ENCODE results near the gene LRRIQ4.

LRRIQ4 gene

GRCh38 chr3:169812332-169813235, at the start of gene LRRIQ4, which contains the start of gene LRRC34:
LRRIQ4 (plus strand) TSS chr3:169812870; CDS start chr3:169821922, 9,052 bp downstream.
LRRC34 (minus strand) TSS chr3:169812904; CDS start chr3:169812548, 356 bp downstream.
- peaks cover 6% of the 10 kb centered on the region; the same call in 1 of the 2 replicates for H3K4me1 ChIP-seq (ENCODE audit: low read length)
- TF ChIP-seq, protein P1, sequence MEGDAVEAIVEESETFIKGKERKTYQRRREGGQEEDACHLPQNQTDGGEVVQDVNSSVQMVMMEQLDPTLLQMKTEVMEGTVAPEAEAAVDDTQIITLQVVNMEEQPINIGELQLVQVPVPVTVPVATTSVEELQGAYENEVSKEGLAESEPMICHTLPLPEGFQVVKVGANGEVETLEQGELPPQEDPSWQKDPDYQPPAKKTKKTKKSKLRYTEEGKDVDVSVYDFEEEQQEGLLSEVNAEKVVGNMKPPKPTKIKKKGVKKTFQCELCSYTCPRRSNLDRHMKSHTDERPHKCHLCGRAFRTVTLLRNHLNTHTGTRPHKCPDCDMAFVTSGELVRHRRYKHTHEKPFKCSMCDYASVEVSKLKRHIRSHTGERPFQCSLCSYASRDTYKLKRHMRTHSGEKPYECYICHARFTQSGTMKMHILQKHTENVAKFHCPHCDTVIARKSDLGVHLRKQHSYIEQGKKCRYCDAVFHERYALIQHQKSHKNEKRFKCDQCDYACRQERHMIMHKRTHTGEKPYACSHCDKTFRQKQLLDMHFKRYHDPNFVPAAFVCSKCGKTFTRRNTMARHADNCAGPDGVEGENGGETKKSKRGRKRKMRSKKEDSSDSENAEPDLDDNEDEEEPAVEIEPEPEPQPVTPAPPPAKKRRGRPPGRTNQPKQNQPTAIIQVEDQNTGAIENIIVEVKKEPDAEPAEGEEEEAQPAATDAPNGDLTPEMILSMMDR (IDR thresholded peaks at IDR 0.05; ENCODE audit: low read depth, low read length) = no peak
- TF ChIP-seq EZH2phosphoT487 (IDR thresholded peaks at IDR 0.05; ENCODE audit: low read depth) = no peak

DNA sequence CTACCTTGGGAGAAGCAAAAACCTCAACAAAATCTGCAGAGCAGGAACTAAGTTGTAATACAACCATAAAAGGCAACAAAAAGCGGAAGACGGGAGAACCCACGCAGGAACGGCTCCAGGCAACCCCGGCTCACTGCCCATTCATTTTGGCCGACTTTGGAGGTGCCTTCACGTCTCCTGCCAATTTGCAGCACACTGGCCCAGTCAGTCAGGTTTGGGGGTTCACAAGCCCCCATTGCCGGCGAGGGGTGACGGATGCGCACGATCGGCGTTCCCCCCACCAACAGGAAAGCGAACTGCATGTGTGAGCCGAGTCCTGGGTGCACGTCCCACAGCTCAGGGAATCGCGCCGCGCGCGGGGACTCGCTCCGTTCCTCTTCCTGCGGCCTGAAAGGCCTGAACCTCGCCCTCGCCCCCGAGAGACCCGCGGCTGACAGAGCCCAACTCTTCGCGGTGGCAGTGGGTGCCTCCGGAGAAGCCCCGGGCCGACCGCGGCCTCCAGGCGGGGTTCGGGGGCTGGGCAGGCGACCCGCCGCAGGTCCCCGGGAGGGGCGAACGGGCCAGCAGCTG, 48.3 kb upstream of the LRRIQ4 start:
- Histone ChIP-seq H3K9ac (ENCODE audit: low read length) (peak overlapping the region; percentile 87), H4K20me1 (ENCODE audit: insufficient read depth, low read length) (no peaks in the 10 kb centered on the region), H3K79me2 (ENCODE audit: low read length) (no peaks in the 10 kb centered on the region), H3K9me3 (ENCODE audit: insufficient read depth, low read length) (0 out of 2 replicates have a peak, but pooled peaks cover 4% of the 10 kb centered on the region), H3K36me3 (replicated peaks; ENCODE audit: low read depth, low read length) (no peaks in the 10 kb centered on the region), H3K27ac (ENCODE audit: low read length) (peak overlapping the region; percentile 78), H2AFZ (ENCODE audit: low read depth, low read length) (peak overlapping the region; percentile 47; the same call in 1 of the 2 replicates), H3K27me3 (ENCODE audit: low read depth, low read length) (no peaks in the 10 kb centered on the region), H3K4me3 (ENCODE audit: low read length) (peak overlapping the region; percentile 93), H3K4me2 (ENCODE audit: low read length) (peak overlapping the region; percentile 79), H3K4me1 (ENCODE audit: low read length) (peaks cover 14% of the 10 kb centered on the region)
- TF ChIP-seq EZH2phosphoT487 (IDR thresholded peaks at IDR 0.05; ENCODE audit: low read depth) = no peak
- TF ChIP-seq, protein P1 (IDR thresholded peaks at IDR 0.05; ENCODE audit: low read depth, low read length) = no peak

More at GRCh38 chr3:169812332-169813235, at the start of gene LRRIQ4, which contains the start of gene LRRC34:
- H3K9ac ChIP-seq (ENCODE audit: low read length) = peak within 1 kb of the TSS; percentile 82
- peaks cover under 1% of the 10 kb centered on the region; the same call in 1 of the 2 replicates for H3K27me3 ChIP-seq (ENCODE audit: low read depth, low read length)
- no peaks in the 10 kb centered on the region for H3K79me2 ChIP-seq (ENCODE audit: low read length)
- peak within 1 kb of the TSS; percentile 98 for H2AFZ ChIP-seq (ENCODE audit: low read depth, low read length)
- peak within 1 kb of the TSS; percentile 56 for H3K27ac ChIP-seq (ENCODE audit: low read length)
- peaks cover 3% of the 10 kb centered on the region; the same call in 1 of the 2 replicates for H3K9me3 ChIP-seq (ENCODE audit: insufficient read depth, low read length)
- no peaks in the 10 kb centered on the region for H4K20me1 ChIP-seq (ENCODE audit: insufficient read depth, low read length)
- H3K4me2 ChIP-seq (ENCODE audit: low read length) = peak within 1 kb of the TSS; percentile 98
- H3K4me3 ChIP-seq (ENCODE audit: low read length) = peak within 1 kb of the TSS; percentile 90
- H3K36me3 ChIP-seq (replicated peaks; ENCODE audit: low read depth, low read length) = no peaks in the 10 kb centered on the region

- no peak for TF ChIP-seq EZH2phosphoT487 (IDR thresholded peaks at IDR 0.05; ENCODE audit: low read depth)
- TF ChIP-seq, protein P1 (IDR thresholded peaks at IDR 0.05; ENCODE audit: low read depth, low read length) = no peak
- H3K4me3 ChIP-seq (ENCODE audit: low read length) = peak within 1 kb of the TSS; percentile 93
Observed at GRCh38 chr3:169764882-169765612, 47.6 kb upstream of the LRRIQ4 start, which contains the start of gene TERC. TERC (minus strand) TSS chr3:169765060.

More at GRCh38 chr3:169764882-169765612, 47.6 kb upstream of the LRRIQ4 start, which contains the start of gene TERC:
- H3K4me1 ChIP-seq (ENCODE audit: low read length) = peaks cover 14% of the 10 kb centered on the region
- 0 out of 2 replicates have a peak, but pooled peaks cover 4% of the 10 kb centered on the region for H3K9me3 ChIP-seq (ENCODE audit: insufficient read depth, low read length)
- no peaks in the 10 kb centered on the region for H3K36me3 ChIP-seq (replicated peaks; ENCODE audit: low read depth, low read length)
- peak within 1 kb of the TSS; percentile 79 for H3K4me2 ChIP-seq (ENCODE audit: low read length)
- peak within 1 kb of the TSS; percentile 78 for H2AFZ ChIP-seq (ENCODE audit: low read depth, low read length)
- no peaks in the 10 kb centered on the region for H4K20me1 ChIP-seq (ENCODE audit: insufficient read depth, low read length)
- no peaks in the 10 kb centered on the region for H3K79me2 ChIP-seq (ENCODE audit: low read length)
- peak within 1 kb of the TSS; percentile 78 for H3K27ac ChIP-seq (ENCODE audit: low read length)
- no peaks in the 10 kb centered on the region for H3K27me3 ChIP-seq (ENCODE audit: low read depth, low read length)
- peak within 1 kb of the TSS; percentile 87 for H3K9ac ChIP-seq (ENCODE audit: low read length)
